Measurements from ENCODE around the gene PYCR2.

PYCR2 gene

GRCh38 chr1:225921734-225922709, 2.0 kb downstream of the PYCR2 start:
- H3K4me3 ChIP-seq (ENCODE audit: low read depth in 1 of 2, low read length in 2 of 2) = peak overlapping the region in 1 of 2 donors; percentile 96
- no peak overlapping the region for H3K27ac ChIP-seq (ENCODE audit: low read depth, low read length)
- no peaks in the 10 kb centered on the region for H3K9me3 ChIP-seq (ENCODE audit: control insufficient read depth in 1 of 2, low read length in 2 of 2)
- peaks cover 20 to 21% of the 10 kb centered on the region in 2 donors for H3K4me1 ChIP-seq (ENCODE audit: control insufficient read depth in 1 of 2, insufficient read depth in 2 of 2, low read length in 2 of 2)
- no peaks in the 10 kb centered on the region for H3K27me3 ChIP-seq (ENCODE audit: control insufficient read depth in 1 of 2, insufficient read depth in 2 of 2, low read length in 2 of 2)
- peaks cover 11 to 26% of the 10 kb centered on the region in 2 donors for H3K36me3 ChIP-seq (ENCODE audit: control insufficient read depth in 1 of 2, insufficient read depth in 2 of 2, low read length in 2 of 2)
- H3K9ac ChIP-seq (ENCODE audit: low read depth in 1 of 2, low read length in 2 of 2) = peak overlapping the region in 1 of 2 donors; percentile 29

GRCh38 chr1:225919906-225920305, 4.1 kb downstream of the PYCR2 start:
- H3K9me3 ChIP-seq (ENCODE audit: control insufficient read depth in 1 of 2, low read length in 2 of 2) = no peaks in the 10 kb centered on the region
- H3K36me3 ChIP-seq (ENCODE audit: control insufficient read depth in 1 of 2, insufficient read depth in 2 of 2, low read length in 2 of 2) = peaks cover 11 to 37% of the 10 kb centered on the region in 2 donors
- no peak overlapping the region for H3K4me3 ChIP-seq (ENCODE audit: low read depth in 1 of 2, low read length in 2 of 2)
- H3K27me3 ChIP-seq (ENCODE audit: control insufficient read depth in 1 of 2, insufficient read depth in 2 of 2, low read length in 2 of 2) = no peaks in the 10 kb centered on the region
- H3K9ac ChIP-seq (ENCODE audit: low read depth in 1 of 2, low read length in 2 of 2) = no peak overlapping the region
- peaks cover 20 to 21% of the 10 kb centered on the region in 2 donors for H3K4me1 ChIP-seq (ENCODE audit: control insufficient read depth in 1 of 2, insufficient read depth in 2 of 2, low read length in 2 of 2)
- no peak overlapping the region for H3K27ac ChIP-seq (ENCODE audit: low read depth, low read length)

GRCh38 chr1:225918280-225918679, 5.8 kb downstream of the PYCR2 start:
- Histone ChIP-seq H3K36me3 (ENCODE audit: control insufficient read depth in 1 of 2, insufficient read depth in 2 of 2, low read length in 2 of 2) (peaks cover 11 to 37% of the 10 kb centered on the region in 2 donors), H3K9ac (ENCODE audit: low read depth in 1 of 2, low read length in 2 of 2) (no peak overlapping the region), H3K27ac (ENCODE audit: low read depth, low read length) (no peak overlapping the region), H3K4me1 (ENCODE audit: control insufficient read depth in 1 of 2, insufficient read depth in 2 of 2, low read length in 2 of 2) (peaks cover 17 to 18% of the 10 kb centered on the region in 2 donors), H3K4me3 (ENCODE audit: low read depth in 1 of 2, low read length in 2 of 2) (no peak overlapping the region), H3K27me3 (ENCODE audit: control insufficient read depth in 1 of 2, insufficient read depth in 2 of 2, low read length in 2 of 2) (no peaks in the 10 kb centered on the region), H3K9me3 (ENCODE audit: control insufficient read depth in 1 of 2, low read length in 2 of 2) (no peaks in the 10 kb centered on the region)

GRCh38 chr1:225917536-225917935, 6.5 kb downstream of the PYCR2 start:
- peaks cover 11 to 37% of the 10 kb centered on the region in 2 donors for H3K36me3 ChIP-seq (ENCODE audit: control insufficient read depth in 1 of 2, insufficient read depth in 2 of 2, low read length in 2 of 2)
- no peaks in the 10 kb centered on the region for H3K9me3 ChIP-seq (ENCODE audit: control insufficient read depth in 1 of 2, low read length in 2 of 2)

GRCh38 chr1:225917101-225917500, 6.9 kb downstream of the PYCR2 start:
- H3K4me3 ChIP-seq (ENCODE audit: low read depth in 1 of 2, low read length in 2 of 2) = no peak overlapping the region
- H3K27me3 ChIP-seq (ENCODE audit: control insufficient read depth in 1 of 2, insufficient read depth in 2 of 2, low read length in 2 of 2) = no peaks in the 10 kb centered on the region
- H3K27ac ChIP-seq (ENCODE audit: low read depth, low read length) = no peak overlapping the region
- no peaks in the 10 kb centered on the region for H3K9me3 ChIP-seq (ENCODE audit: control insufficient read depth in 1 of 2, low read length in 2 of 2)
- H3K36me3 ChIP-seq (ENCODE audit: control insufficient read depth in 1 of 2, insufficient read depth in 2 of 2, low read length in 2 of 2) = peaks cover 9 to 35% of the 10 kb centered on the region in 2 donors
- no peak overlapping the region for H3K9ac ChIP-seq (ENCODE audit: low read depth in 1 of 2, low read length in 2 of 2)
- peaks cover 6 to 8% of the 10 kb centered on the region in 2 donors for H3K4me1 ChIP-seq (ENCODE audit: control insufficient read depth in 1 of 2, insufficient read depth in 2 of 2, low read length in 2 of 2)

More at GRCh38 chr1:225917536-225917935, 6.5 kb downstream of the PYCR2 start:
- H3K27me3 ChIP-seq (ENCODE audit: control insufficient read depth in 1 of 2, insufficient read depth in 2 of 2, low read length in 2 of 2) = no peaks in the 10 kb centered on the region
- no peak overlapping the region for H3K27ac ChIP-seq (ENCODE audit: low read depth, low read length)
- peaks cover 10% of the 10 kb centered on the region in 2 donors for H3K4me1 ChIP-seq (ENCODE audit: control insufficient read depth in 1 of 2, insufficient read depth in 2 of 2, low read length in 2 of 2)
- no peak overlapping the region for H3K9ac ChIP-seq (ENCODE audit: low read depth in 1 of 2, low read length in 2 of 2)
- H3K4me3 ChIP-seq (ENCODE audit: low read depth in 1 of 2, low read length in 2 of 2) = no peak overlapping the region

GRCh38 chr1:225915538-225915991, 8.5 kb downstream of the PYCR2 start:
- H3K27ac ChIP-seq (ENCODE audit: low read depth, low read length) = no peak overlapping the region
- peaks cover 0 to 8% of the 10 kb centered on the region in 2 donors for H3K4me1 ChIP-seq (ENCODE audit: control insufficient read depth in 1 of 2, insufficient read depth in 2 of 2, low read length in 2 of 2)
- no peaks in the 10 kb centered on the region for H3K9me3 ChIP-seq (ENCODE audit: control insufficient read depth in 1 of 2, low read length in 2 of 2)
- H3K36me3 ChIP-seq (ENCODE audit: control insufficient read depth in 1 of 2, insufficient read depth in 2 of 2, low read length in 2 of 2) = peaks cover 0 to 22% of the 10 kb centered on the region in 2 donors
- H3K4me3 ChIP-seq (ENCODE audit: low read depth in 1 of 2, low read length in 2 of 2) = no peak overlapping the region
- H3K27me3 ChIP-seq (ENCODE audit: control insufficient read depth in 1 of 2, insufficient read depth in 2 of 2, low read length in 2 of 2) = no peaks in the 10 kb centered on the region
- no peak overlapping the region for H3K9ac ChIP-seq (ENCODE audit: low read depth in 1 of 2, low read length in 2 of 2)

GRCh38 chr1:225914947-225915346, 9.1 kb downstream of the PYCR2 start:
- no peak overlapping the region for H3K9ac ChIP-seq (ENCODE audit: low read depth in 1 of 2, low read length in 2 of 2)
- no peaks in the 10 kb centered on the region for H3K9me3 ChIP-seq (ENCODE audit: control insufficient read depth in 1 of 2, low read length in 2 of 2)
- no peak overlapping the region for H3K4me3 ChIP-seq (ENCODE audit: low read depth in 1 of 2, low read length in 2 of 2)
- peaks cover 0 to 6% of the 10 kb centered on the region in 2 donors for H3K4me1 ChIP-seq (ENCODE audit: control insufficient read depth in 1 of 2, insufficient read depth in 2 of 2, low read length in 2 of 2)
- peaks cover 0 to 22% of the 10 kb centered on the region in 2 donors for H3K36me3 ChIP-seq (ENCODE audit: control insufficient read depth in 1 of 2, insufficient read depth in 2 of 2, low read length in 2 of 2)
- H3K27ac ChIP-seq (ENCODE audit: low read depth, low read length) = no peak overlapping the region
- H3K27me3 ChIP-seq (ENCODE audit: control insufficient read depth in 1 of 2, insufficient read depth in 2 of 2, low read length in 2 of 2) = no peaks in the 10 kb centered on the region

- Histone ChIP-seq H3K36me3 (ENCODE audit: control insufficient read depth in 1 of 2, insufficient read depth in 2 of 2, low read length in 2 of 2) (peaks cover 0 to 19% of the 10 kb centered on the region in 2 donors), H3K9ac (ENCODE audit: low read depth in 1 of 2, low read length in 2 of 2) (no peak overlapping the region), H3K27me3 (ENCODE audit: control insufficient read depth in 1 of 2, insufficient read depth in 2 of 2, low read length in 2 of 2) (no peaks in the 10 kb centered on the region), H3K27ac (ENCODE audit: low read depth, low read length) (no peak overlapping the region), H3K4me3 (ENCODE audit: low read depth in 1 of 2, low read length in 2 of 2) (no peak overlapping the region), H3K9me3 (ENCODE audit: control insufficient read depth in 1 of 2, low read length in 2 of 2) (no peaks in the 10 kb centered on the region), H3K4me1 (ENCODE audit: control insufficient read depth in 1 of 2, insufficient read depth in 2 of 2, low read length in 2 of 2) (peaks cover 0 to under 1% of the 10 kb centered on the region in 2 donors)
Observed at GRCh38 chr1:225914391-225914790, 9.7 kb downstream of the PYCR2 start.

GRCh38 chr1:225911191-225912130, 12.6 kb downstream of the PYCR2 start:
- peak overlapping the region; percentile 17 to 32 for H3K9ac ChIP-seq (ENCODE audit: low read depth in 1 of 2, low read length in 2 of 2)
- H3K4me3 ChIP-seq (ENCODE audit: low read depth in 1 of 2, low read length in 2 of 2) = peak overlapping the region; percentile 3 to 36

More at GRCh38 chr1:225911191-225912130, 12.6 kb downstream of the PYCR2 start:
- Histone ChIP-seq H3K4me1 (ENCODE audit: control insufficient read depth in 1 of 2, insufficient read depth in 2 of 2, low read length in 2 of 2) (no peaks in the 10 kb centered on the region), H3K9me3 (ENCODE audit: control insufficient read depth in 1 of 2, low read length in 2 of 2) (no peaks in the 10 kb centered on the region), H3K27ac (ENCODE audit: low read depth, low read length) (no peak overlapping the region), H3K36me3 (ENCODE audit: control insufficient read depth in 1 of 2, insufficient read depth in 2 of 2, low read length in 2 of 2) (peaks cover 0 to 6% of the 10 kb centered on the region in 2 donors), H3K27me3 (ENCODE audit: control insufficient read depth in 1 of 2, insufficient read depth in 2 of 2, low read length in 2 of 2) (no peaks in the 10 kb centered on the region)
